NT2/D1 (cell line): ENCODE data around the gene MRPS2.
A peak's percentile ranks its signal among the peaks of the same experiment; 100 is the strongest.

Experiments
- DNase-seq: peaks from one replicate; pipeline ENCODE4 v3.0.0-alpha.2; 2011; ENCODE audit warnings: low read depth, low spot score
- H3K27me3 ChIP-seq: 2 replicates; pipeline ENCODE4 v1.6.0; 2011; ENCODE audit warnings: mild to moderate bottlenecking; ENCODE audit not compliant: insufficient read length, insufficient read depth
- H3K36me3 ChIP-seq: 2 replicates; pipeline ENCODE4 v1.6.1; 2011; ENCODE audit warnings: mild to moderate bottlenecking, low read length, mixed read lengths; ENCODE audit not compliant: insufficient read depth, insufficient read length
- H3K4me1 ChIP-seq: 2 replicates; pipeline ENCODE4 v1.5.1; 2011; ENCODE audit not compliant: insufficient read depth, insufficient read length
- H3K4me3 ChIP-seq: 2 replicates; pipeline ENCODE4 v1.5.1; 2011; ENCODE audit warnings: low read depth; ENCODE audit not compliant: insufficient read length
- H3K9ac ChIP-seq: 2 replicates; pipeline ENCODE4 v1.6.0; 2011; ENCODE audit warnings: low read depth; ENCODE audit not compliant: insufficient read length
- H3K9me3 ChIP-seq: 2 replicates; pipeline ENCODE4 v1.5.1; 2011; ENCODE audit warnings: mild to moderate bottlenecking, low read length; ENCODE audit not compliant: insufficient read depth
- SUZ12 ChIP-seq: IDR thresholded peaks from 2 replicates; pipeline ENCODE4 v1.6.1; 2011; ENCODE audit not compliant: insufficient read length, insufficient read depth; ENCODE audit errors: extremely low read depth
- YY1 ChIP-seq: IDR thresholded peaks from 2 replicates; pipeline ENCODE4 v1.6.1; 2011; ENCODE audit not compliant: insufficient read length, insufficient read depth
- ZNF274 ChIP-seq: IDR thresholded peaks from 2 replicates; pipeline ENCODE4 v1.6.1; 2011; ENCODE audit warnings: mild to moderate bottlenecking, low read depth, low read length

The MRPS2 gene

DNA sequence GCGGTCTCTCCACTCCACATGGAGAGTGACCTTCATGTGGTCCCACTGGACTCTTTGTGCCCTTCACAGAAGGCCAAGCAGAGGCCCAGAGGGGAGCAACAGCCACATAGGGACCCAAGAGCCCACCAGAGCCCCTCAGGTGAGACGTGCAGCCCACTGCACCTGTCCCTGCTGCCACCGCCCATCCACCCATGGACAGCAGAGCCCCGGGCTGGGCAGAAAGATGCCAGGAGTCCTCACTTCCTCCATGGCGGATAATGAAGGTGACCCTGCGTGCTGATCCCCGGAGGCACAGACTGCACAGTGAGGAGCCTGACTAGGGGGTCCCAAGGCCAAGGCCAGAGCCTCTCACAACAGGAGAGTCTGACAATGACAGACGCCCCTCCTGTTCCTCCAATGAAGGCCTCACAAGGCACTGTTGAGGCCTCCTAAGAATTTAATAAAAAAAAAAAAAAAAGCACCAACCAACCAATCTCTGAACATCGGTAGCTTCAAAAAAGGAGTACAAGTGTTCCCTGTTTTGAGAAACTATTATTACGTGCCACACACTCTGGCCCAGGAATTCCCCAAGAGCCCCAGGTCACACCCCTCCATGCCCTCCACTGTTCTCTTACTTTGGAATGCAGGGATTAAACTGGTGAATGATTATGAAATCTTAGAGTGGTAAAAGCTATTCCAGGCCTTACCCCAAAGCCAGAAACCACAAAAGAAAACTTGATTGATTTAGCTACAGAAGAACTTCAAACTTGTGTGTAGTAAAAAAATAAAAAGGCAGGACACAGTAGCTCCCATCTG lies 23.7 kb upstream of the MRPS2 start:
- Histone ChIP-seq H3K4me1 (peaks cover 10% of the 10 kb centered on the region), H3K9ac (no peak overlapping the region), H3K9me3 (no peaks in the 10 kb centered on the region), H3K27me3 (no peaks in the 10 kb centered on the region), H3K36me3 (peaks cover 6% of the 10 kb centered on the region), H3K4me3 (no peak overlapping the region)
- TF ChIP-seq YY1, result no peak
- no peak for TF ChIP-seq SUZ12
- no peak for TF ChIP-seq ZNF274
- no peak for DNase-seq

DNA sequence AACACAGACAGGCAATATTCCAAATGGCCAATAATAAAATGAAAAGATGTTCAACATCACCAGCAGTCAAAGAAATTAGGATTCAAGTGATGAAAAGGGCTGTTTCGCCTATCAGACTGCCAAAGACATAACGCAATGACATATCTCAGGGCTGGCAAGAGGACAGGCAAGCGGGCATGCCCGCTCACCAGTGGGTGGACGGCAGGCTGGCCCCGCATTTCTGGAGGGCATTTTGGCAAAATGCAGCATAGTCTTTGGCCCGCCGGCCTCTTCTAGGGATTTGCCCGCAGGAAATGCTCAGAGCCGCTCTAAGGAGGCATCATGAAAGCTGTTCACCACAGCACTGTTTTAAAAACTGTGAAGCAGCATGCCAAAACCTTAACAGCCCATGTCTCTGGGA lies 22.3 kb upstream of the MRPS2 start:
- H3K36me3 ChIP-seq, result peaks cover 15% of the 10 kb centered on the region
- no peak overlapping the region for H3K9ac ChIP-seq
- H3K4me3 ChIP-seq, result no peak overlapping the region
- no peak for DNase-seq
- H3K9me3 ChIP-seq, result no peaks in the 10 kb centered on the region
- H3K4me1 ChIP-seq, result peaks cover 5% of the 10 kb centered on the region
- no peaks in the 10 kb centered on the region for H3K27me3 ChIP-seq
- TF ChIP-seq SUZ12, result no peak
- TF ChIP-seq ZNF274, result no peak
- no peak for TF ChIP-seq YY1

DNA sequence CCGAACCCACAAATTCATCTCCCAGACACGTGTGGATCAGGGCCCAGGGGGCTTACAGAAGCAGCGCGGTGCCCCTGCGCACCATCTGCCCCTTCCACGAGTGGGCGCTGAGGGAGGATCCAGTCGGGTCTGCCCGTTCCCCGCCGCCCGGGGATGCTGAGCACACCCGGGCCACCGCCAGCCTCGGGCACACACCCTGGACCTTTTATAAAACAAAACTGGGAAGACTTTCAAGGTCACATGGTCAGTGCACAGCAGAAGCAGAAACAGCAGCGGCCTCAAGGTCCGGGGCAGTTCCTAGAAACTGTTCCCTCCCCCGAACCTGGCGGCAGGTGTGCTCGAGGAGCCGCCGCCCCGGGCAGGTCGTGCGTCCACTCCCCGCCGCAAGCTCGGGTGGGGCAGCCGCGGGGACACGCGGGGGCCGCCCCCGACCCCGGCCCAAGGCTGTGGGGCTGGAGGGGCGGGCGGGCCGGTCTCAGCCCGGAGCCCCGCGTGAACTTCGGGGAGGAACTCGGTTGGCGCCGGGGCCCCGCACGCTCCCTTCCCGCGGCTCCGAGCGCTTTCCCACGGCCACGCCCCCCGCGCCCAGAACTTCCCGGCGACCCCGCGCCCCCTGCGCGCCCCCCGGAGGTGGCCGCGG lies 21.5 kb upstream of the MRPS2 start:
- TF ChIP-seq YY1, result no peak
- no peak for TF ChIP-seq SUZ12
- TF ChIP-seq ZNF274, result no peak
- Histone ChIP-seq H3K9me3 (no peaks in the 10 kb centered on the region), H3K4me1 (peaks cover 5% of the 10 kb centered on the region), H3K9ac (peak overlapping the region; percentile 72), H3K27me3 (no peaks in the 10 kb centered on the region), H3K36me3 (peaks cover 23% of the 10 kb centered on the region), H3K4me3 (peak overlapping the region; percentile 40)
- no peak for DNase-seq

DNA sequence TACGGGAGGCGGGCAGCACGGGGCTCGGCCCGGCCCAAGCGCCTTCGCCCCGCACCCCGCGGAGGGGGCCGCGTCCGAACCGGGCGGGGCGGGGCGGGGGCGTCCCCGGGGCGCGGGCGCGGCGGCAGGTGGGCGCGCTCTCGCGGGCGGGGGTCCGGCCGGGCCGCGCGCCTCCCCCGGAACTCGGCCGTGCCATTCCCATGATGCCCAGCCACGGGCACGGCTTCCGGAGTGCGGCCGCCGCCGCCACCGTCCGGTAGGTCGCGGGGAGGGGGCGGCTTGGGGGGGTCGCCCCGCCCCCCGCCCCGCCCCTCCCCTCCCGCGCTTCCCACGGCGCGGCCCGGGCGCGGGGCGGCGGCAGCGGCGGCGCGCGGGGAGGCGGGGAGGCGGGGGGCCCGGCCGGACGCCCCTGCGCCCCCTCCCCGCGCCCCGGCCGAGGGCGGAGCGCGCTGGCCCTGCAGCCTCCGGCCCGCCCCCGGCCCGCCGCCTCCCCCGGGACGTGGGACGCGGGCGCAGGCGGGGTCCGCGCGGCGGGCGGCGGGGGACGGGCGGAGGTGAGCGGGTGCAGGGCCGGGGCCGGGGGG lies 20.9 kb upstream of the MRPS2 start, which contains the start of gene PPP1R26:
Gene PPP1R26, plus strand, starts transcription at position 314 of the 584 bp plus-strand sequence. CDS start 4,729 bp downstream, outside the sequence.
- H3K36me3 ChIP-seq, result peaks cover 29% of the 10 kb centered on the region
- peak within 1 kb of the TSS; percentile 90 for H3K9ac ChIP-seq
- no peaks in the 10 kb centered on the region for H3K9me3 ChIP-seq
- TF ChIP-seq YY1, result no peak
- H3K4me1 ChIP-seq, result peaks cover 2% of the 10 kb centered on the region
- peak within 1 kb of the TSS; percentile 79 for H3K4me3 ChIP-seq
- no peak for DNase-seq
- H3K27me3 ChIP-seq, result no peaks in the 10 kb centered on the region

DNA sequence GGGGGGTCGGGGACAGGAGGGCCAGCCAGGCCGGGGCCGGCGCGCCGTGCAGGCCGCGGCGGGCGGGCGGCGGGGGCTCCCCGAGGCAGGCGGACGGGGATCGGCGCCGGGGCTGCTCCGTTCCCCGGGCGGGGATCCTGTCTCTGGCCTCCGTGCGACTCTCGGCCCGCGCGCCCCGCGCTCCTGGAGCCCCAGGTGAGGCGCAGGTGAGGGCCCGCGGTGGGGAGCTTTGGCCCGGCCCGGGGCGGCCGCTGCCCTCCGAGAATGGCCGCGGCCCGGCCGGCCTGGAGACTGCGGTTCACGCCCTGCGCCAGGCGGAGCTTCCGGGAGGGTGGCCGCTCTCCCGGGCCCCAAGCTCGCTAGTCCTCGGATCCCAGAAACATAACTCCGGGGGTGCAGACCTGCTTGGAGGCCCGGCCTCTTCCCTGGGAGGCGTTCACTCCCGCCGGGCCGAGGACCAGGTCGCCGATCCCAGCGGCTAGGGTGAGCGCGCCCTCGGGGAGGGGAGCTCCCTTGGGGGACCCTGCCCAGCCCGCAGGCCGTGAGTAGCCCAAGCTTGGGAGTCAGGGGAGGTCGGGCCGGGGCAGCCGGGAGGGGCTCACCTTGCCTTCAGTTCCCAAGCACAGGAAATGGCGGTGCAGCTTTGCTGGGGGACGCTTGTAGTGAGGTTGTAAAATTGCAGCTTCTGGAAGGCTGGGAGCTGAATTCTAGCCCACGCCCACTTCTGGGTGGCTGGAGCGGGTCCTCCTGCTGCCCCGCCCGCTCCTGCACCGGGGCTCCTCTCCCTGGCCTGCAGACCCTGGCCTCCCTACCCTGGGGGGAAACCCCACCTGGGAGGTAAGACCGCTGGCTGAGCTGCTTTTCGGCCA lies 20.2 kb upstream of the MRPS2 start:
- peaks cover 2% of the 10 kb centered on the region for H3K4me1 ChIP-seq
- H3K36me3 ChIP-seq, result peaks cover 36% of the 10 kb centered on the region
- H3K27me3 ChIP-seq, result no peaks in the 10 kb centered on the region
- no peaks in the 10 kb centered on the region for H3K9me3 ChIP-seq
- TF ChIP-seq YY1 (no peak), SUZ12 (no peak), ZNF274 (no peak)
- H3K9ac ChIP-seq, result peak overlapping the region; percentile 90
- DNase-seq, result no peak
- peak overlapping the region; percentile 79 for H3K4me3 ChIP-seq

DNA sequence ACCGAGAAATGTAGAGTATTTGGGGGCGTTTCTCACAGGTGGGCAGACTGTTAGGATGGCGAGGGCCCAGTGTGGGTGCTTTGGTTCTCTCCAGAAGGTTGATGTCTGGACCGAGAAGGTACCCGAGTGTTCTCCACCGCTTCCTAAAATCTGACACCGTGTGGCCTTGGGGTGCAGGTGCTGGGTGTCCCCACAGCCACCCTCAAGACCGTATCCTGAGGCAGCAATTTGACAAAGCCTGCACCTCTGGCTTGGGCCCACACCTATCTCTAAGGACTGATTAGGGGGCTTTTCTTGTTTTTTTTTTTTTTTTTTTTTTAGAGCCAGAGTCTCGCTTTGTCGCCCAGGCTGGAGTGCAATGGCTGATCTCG lies 19.6 kb upstream of the MRPS2 start:
- Histone ChIP-seq H3K27me3 (no peaks in the 10 kb centered on the region), H3K9ac (peak overlapping the region; percentile 90), H3K4me3 (peak overlapping the region; percentile 79), H3K9me3 (no peaks in the 10 kb centered on the region), H3K36me3 (peaks cover 37% of the 10 kb centered on the region), H3K4me1 (peaks cover 2% of the 10 kb centered on the region)
- no peak for DNase-seq
- TF ChIP-seq ZNF274 (no peak), SUZ12 (no peak), YY1 (no peak)
